T-cell (primary cell): ENCODE results near the gene MIER3. TPM values are rescaled to one million over a fixed set of nuclear protein-coding genes. Genes with fewer than 3 reads are reported as not detected.
A peak's percentile ranks its signal among the peaks of the same experiment; 100 is the strongest.

Source experiments
- ATAC-seq, 4 experiments: fragments of 200-7000 bp in 3 of 4; fragments of 150-1000 bp in 1 of 4; cut with Tn5 transposase; replicated peaks in 1 of 4; 1 replicate in 3 of 4; 2 replicates in 1 of 4; pipeline ENCODE4 v1.10.0; 2021; ENCODE audit warnings: moderate library complexity in 3 of 4, mild to moderate bottlenecking in 2 of 4, moderate number of reproducible peaks in 1 of 4
- CTCF ChIA-PET, 2 donors: fragments of 300-600 bp; sonication (Branson Sonifier 250); formaldehyde crosslinking; loops; one replicate each; lab custom pipeline; 2022; ENCODE audit warnings: antibody characterized with exemption in 2 of 2; lab: Charles Lee
- POLR2A ChIA-PET, 2 donors: fragments of 300-600 bp; sonication (Branson Sonifier 250); formaldehyde crosslinking; loops; one replicate each; lab custom pipeline; 2022; ENCODE audit warnings: antibody characterized with exemption in 2 of 2; lab: Charles Lee
- DNase-seq, 35 experiments: peaks; one replicate each; pipeline versions ENCODE4 v3.0.0 to v3.0.0-alpha.2; 2013 to 2023
- H3K27ac ChIP-seq: one replicate; pipeline ENCODE4 v1.5.1; 2013; ENCODE audit warnings: low read length
- H3K27me3 ChIP-seq, 2 experiments: replicated peaks in 1 of 2; 1 replicate in 1 of 2; 2 replicates in 1 of 2; pipeline versions ENCODE4 v1.6.1 to v1.7.0; 2013; ENCODE audit warnings: low read length in 1 of 2, mixed read lengths in 1 of 2; ENCODE audit not compliant: control insufficient read depth in 2 of 2, insufficient read depth in 2 of 2; ENCODE audit errors: extremely low read depth in 1 of 2
- H3K36me3 ChIP-seq, 2 donors: 1 replicate in 1 of 2; 2 replicates in 1 of 2; pipeline versions ENCODE4 v1.6.1 to v1.7.0; 2013; ENCODE audit warnings: low read length in 1 of 2; ENCODE audit not compliant: control insufficient read depth in 2 of 2, insufficient read depth in 1 of 2; ENCODE audit errors: extremely low read depth in 1 of 2
- H3K4me1 ChIP-seq, 2 experiments: 1 replicate in 1 of 2; 2 replicates in 1 of 2; pipeline versions ENCODE4 v1.6.1 to v1.7.0; 2013; ENCODE audit warnings: low read length in 2 of 2, mixed read lengths in 1 of 2; ENCODE audit not compliant: insufficient read depth in 2 of 2, control insufficient read depth in 1 of 2; ENCODE audit errors: extremely low read depth in 1 of 2
- H3K4me3 ChIP-seq, 2 donors: 1 replicate in 1 of 2; 2 replicates in 1 of 2; pipeline versions ENCODE4 v1.5.1 to v1.7.0; 2013; ENCODE audit warnings: mild to moderate bottlenecking in 2 of 2, low read length in 1 of 2, moderate library complexity in 1 of 2; ENCODE audit not compliant: control insufficient read depth in 1 of 2; ENCODE audit errors: extremely low read depth in 1 of 2
- H3K9me3 ChIP-seq: 2 replicates; pipeline ENCODE4 v1.7.0; 2013
- H3K27ac Mint-ChIP-seq, 2 donors: one replicate each; pipeline ENCODE4 v1.8.0; 2020 to 2021; ENCODE audit warnings: mild to moderate bottlenecking in 2 of 2, mixed read lengths in 2 of 2
- H3K27me3 Mint-ChIP-seq, 2 donors: one replicate each; pipeline ENCODE4 v1.8.0; 2021 to 2022; ENCODE audit warnings: mixed read lengths in 2 of 2
- H3K36me3 Mint-ChIP-seq: one replicate; pipeline ENCODE4 v1.8.0; 2021; ENCODE audit warnings: mixed read lengths
- H3K4me1 Mint-ChIP-seq, 3 donors: one replicate each; pipeline ENCODE4 v1.8.0; 2020 to 2022; ENCODE audit warnings: mixed read lengths in 3 of 3, mild to moderate bottlenecking in 1 of 3
- H3K4me3 Mint-ChIP-seq, 3 donors: one replicate each; pipeline ENCODE4 v1.8.0; 2020 to 2022; ENCODE audit warnings: mild to moderate bottlenecking in 3 of 3, mixed read lengths in 3 of 3, moderate library complexity in 3 of 3
- H3K9me3 Mint-ChIP-seq, 3 donors: one replicate each; pipeline ENCODE4 v1.8.0; 2020 to 2022; ENCODE audit warnings: mixed read lengths in 3 of 3
- WGBS: methylation state at CpG from one replicate; pipeline ENCODE4 v1.1.5; 2013; ENCODE audit warnings: missing lambda C conversion rate; ENCODE audit not compliant: insufficient coverage; 5-methylcytosine and 5-hydroxymethylcytosine counted together
- total RNA-seq, 35 experiments: library from RNA in 6 of 35; stranded (reverse) in 6 of 35; fragments of 120-200 nt in 1 of 35; gene quantifications; one replicate each; pipeline versions ENCODE4 v1.2.1 to v1.2.4 and lab custom pipeline; 2013 to 2026

Gene MIER3
- total RNA-seq, 5 donors from 2014 or later (not counting 1 experiment from before 2014, with no cell fraction given), result 21.3 to 25.9 (median 23.6) TPM

- Mint-ChIP-seq H3K9me3 (no peaks in the 10 kb centered on the region), H3K4me3 (peak overlapping the region; percentile 94 to 96 (median 95)), H3K36me3 (peaks cover 3% of the 10 kb centered on the region), H3K27ac (peak overlapping the region; percentile 82 to 90), H3K4me1 (peaks cover 18 to 27% (median 24%) of the 10 kb centered on the region in 3 donors), H3K27me3 (peaks cover 17 to 18% of the 10 kb centered on the region in 2 donors)
- ChIA-PET CTCF (interaction anchor here (0.7 to 1.0 kb wide), 3 partner anchors 40 to 1037 kb away, joined by 3 to 4 read pairs (median 4); no protein-coding TSS in a partner anchor), POLR2A (interaction anchor here (0.6 kb wide), 3 partner anchors 232 to 993 kb away, joined by 3 read pairs; no protein-coding TSS in a partner anchor)
- Histone ChIP-seq H3K4me3 (peak overlapping the region; percentile 60 to 94), H3K27me3 (peaks cover 0 to 3% of the 10 kb centered on the region in 2 experiments), H3K27ac (no peak overlapping the region), H3K4me1 (peaks cover 11% of the 10 kb centered on the region in 2 experiments), H3K36me3 (peaks cover 0 to 2% of the 10 kb centered on the region in 2 donors), H3K9me3 (no peaks in the 10 kb centered on the region)
- WGBS, result under 1% methylated on average over 82 of the region's 85 CpGs
- peak; percentile 36 to 43 (median 40) for ATAC-seq
- DNase-seq, result peak in 22 of 35 experiments; percentile 0 to 36 (median 4)
Observed at GRCh38 chr5:56951126-56951945, 587 bp downstream of the MIER3 start.

GRCh38 chr5:56950626-56951125 is 1.2 kb downstream of the MIER3 start:
- H3K27me3 ChIP-seq, result peaks cover 0 to 3% of the 10 kb centered on the region in 2 experiments
- DNase-seq (peak; percentile 13 to 65 (median 37)), ATAC-seq (peak; percentile 35 to 49 (median 42))
- Mint-ChIP-seq H3K36me3 (peaks cover 6% of the 10 kb centered on the region), H3K4me1 (peaks cover 20 to 27% (median 24%) of the 10 kb centered on the region in 3 donors), H3K4me3 (peak overlapping the region; percentile 94 to 96 (median 95)), H3K27ac (peak overlapping the region; percentile 82 to 90), H3K27me3 (peaks cover 17 to 18% of the 10 kb centered on the region in 2 donors), H3K9me3 (no peaks in the 10 kb centered on the region)
- peaks cover 11% of the 10 kb centered on the region in 2 experiments for H3K4me1 ChIP-seq
- ChIA-PET CTCF (interaction anchor here in 1 of 2 donors (0.7 to 1.0 kb wide), 2 partner anchors 39 to 112 kb away, joined by 3 to 4 read pairs; no protein-coding TSS in a partner anchor), POLR2A (interaction anchor here (0.6 to 0.8 kb wide), 5 partner anchors 41 to 1709 kb away, joined by 3 read pairs; no protein-coding TSS in a partner anchor)
- WGBS, result under 1% methylated on average over 29 of the region's 33 CpGs
- no peaks in the 10 kb centered on the region for H3K9me3 ChIP-seq
- peaks cover 0 to 8% of the 10 kb centered on the region in 2 donors for H3K36me3 ChIP-seq
- H3K27ac ChIP-seq, result no peak overlapping the region
- peak overlapping the region; percentile 60 to 94 for H3K4me3 ChIP-seq

GRCh38 chr5:56947052-56947451 is 4.9 kb downstream of the MIER3 start:
- DNase-seq (no peak), ATAC-seq (no peak)
- Mint-ChIP-seq H3K36me3 (peaks cover 23% of the 10 kb centered on the region), H3K4me1 (peaks cover 17 to 21% (median 20%) of the 10 kb centered on the region in 3 donors), H3K4me3 (no peak overlapping the region), H3K27ac (no peak overlapping the region), H3K27me3 (no peaks in the 10 kb centered on the region), H3K9me3 (no peaks in the 10 kb centered on the region)
- Histone ChIP-seq H3K4me1 (peaks cover 6% of the 10 kb centered on the region in 2 experiments), H3K9me3 (no peaks in the 10 kb centered on the region), H3K27ac (no peak overlapping the region), H3K36me3 (peaks cover 6 to 25% of the 10 kb centered on the region in 2 donors), H3K4me3 (no peak overlapping the region), H3K27me3 (no peaks in the 10 kb centered on the region)
- CTCF ChIA-PET, result no interaction called here
- POLR2A ChIA-PET, result no interaction called here

- Histone ChIP-seq H3K4me3 (no peak overlapping the region), H3K27ac (no peak overlapping the region), H3K9me3 (no peaks in the 10 kb centered on the region), H3K27me3 (no peaks in the 10 kb centered on the region), H3K4me1 (no peaks in the 10 kb centered on the region), H3K36me3 (peaks cover 9 to 64% of the 10 kb centered on the region in 2 donors)
- WGBS, result 80% methylated on average over 1 of the region's 1 CpG
- DNase-seq (no peak), ATAC-seq (no peak)
- peaks cover 1 to 18% (median 7%) of the 10 kb centered on the region in 3 donors for H3K4me1 Mint-ChIP-seq
- peaks cover 59% of the 10 kb centered on the region for H3K36me3 Mint-ChIP-seq
- POLR2A ChIA-PET, result interaction anchor here in 1 of 2 donors (0.8 kb wide), 1 partner anchor 250 kb away, joined by 4 read pairs; no protein-coding TSS in a partner anchor
- no peaks in the 10 kb centered on the region for H3K27me3 Mint-ChIP-seq
- no peak overlapping the region for H3K27ac Mint-ChIP-seq
- CTCF ChIA-PET, result no interaction called here
- no peak overlapping the region for H3K4me3 Mint-ChIP-seq
- no peaks in the 10 kb centered on the region for H3K9me3 Mint-ChIP-seq
Observed at GRCh38 chr5:56941981-56942380, 9.9 kb downstream of the MIER3 start.

- WGBS, result 89% methylated on average over 1 of the region's 1 CpG
- peaks cover 64% of the 10 kb centered on the region for H3K36me3 Mint-ChIP-seq
- no peak for DNase-seq
- POLR2A ChIA-PET, result no interaction called here
- Histone ChIP-seq H3K27me3 (no peaks in the 10 kb centered on the region), H3K36me3 (peaks cover 7 to 79% of the 10 kb centered on the region in 2 donors), H3K4me1 (no peaks in the 10 kb centered on the region), H3K27ac (no peak overlapping the region), H3K4me3 (no peak overlapping the region), H3K9me3 (no peaks in the 10 kb centered on the region)
- CTCF ChIA-PET, result interaction anchor here in 1 of 2 donors (0.7 kb wide), 1 partner anchor 359 kb away, joined by 4 read pairs; no protein-coding TSS in a partner anchor
- ATAC-seq, result no peak
- no peaks in the 10 kb centered on the region for H3K27me3 Mint-ChIP-seq
- peaks cover 0 to 18% (median 5%) of the 10 kb centered on the region in 3 donors for H3K4me1 Mint-ChIP-seq
- H3K4me3 Mint-ChIP-seq, result no peak overlapping the region
- no peaks in the 10 kb centered on the region for H3K9me3 Mint-ChIP-seq
- no peak overlapping the region for H3K27ac Mint-ChIP-seq
Observed at GRCh38 chr5:56938858-56939257, 13.1 kb downstream of the MIER3 start.

- H3K9me3 ChIP-seq, result no peaks in the 10 kb centered on the region
- H3K27ac Mint-ChIP-seq, result no peak overlapping the region
- ATAC-seq (no peak), DNase-seq (no peak)
- POLR2A ChIA-PET, result no interaction called here
- H3K36me3 Mint-ChIP-seq, result peaks cover 40% of the 10 kb centered on the region
- no peaks in the 10 kb centered on the region for H3K4me1 ChIP-seq
- no peaks in the 10 kb centered on the region for H3K4me1 Mint-ChIP-seq
- H3K4me3 Mint-ChIP-seq, result no peak overlapping the region
- no peak overlapping the region for H3K27ac ChIP-seq
- H3K27me3 Mint-ChIP-seq, result no peaks in the 10 kb centered on the region
- H3K9me3 Mint-ChIP-seq, result no peaks in the 10 kb centered on the region
- H3K36me3 ChIP-seq, result peaks cover 3 to 64% of the 10 kb centered on the region in 2 donors
- WGBS, result no CpG with 5 or more reads among the region's 1 CpG
- no peak overlapping the region for H3K4me3 ChIP-seq
- CTCF ChIA-PET, result no interaction called here
- no peaks in the 10 kb centered on the region for H3K27me3 ChIP-seq
Observed at GRCh38 chr5:56934325-56934724, 17.6 kb downstream of the MIER3 start.
